ENCODE measurements around the gene GSTM2. TPM values are rescaled to one million over a fixed set of nuclear protein-coding genes. Genes with fewer than 3 reads are reported as not detected.

GSTM2 gene
- total RNA-seq, 1 experiment from 2014 or later = 5.9 TPM

GRCh38 chr1:109627692-109628399 lies 40.0 kb upstream of the GSTM2 start:
- Histone ChIP-seq H2AFZ (ENCODE audit: low read depth, low read length, poor library complexity, severe bottlenecking) (no peak overlapping the region), H3K4me1 (ENCODE audit: control insufficient read depth in 1 of 2, insufficient read depth in 2 of 2, low read length in 2 of 2) (peaks cover under 1 to 9% of the 10 kb centered on the region in 2 experiments; a peak in 2 of 4 replicates), H3K9ac (ENCODE audit: low read length) (no peak overlapping the region), H3K4me2 (ENCODE audit: low read length) (no peak overlapping the region), H3K79me2 (ENCODE audit: insufficient read depth, low read length) (peaks cover 20% of the 10 kb centered on the region), H3K9me2 (ENCODE audit: insufficient read depth) (no peaks in the 10 kb centered on the region), H3K36me3 (ENCODE audit: control insufficient read depth in 1 of 2, insufficient read depth in 2 of 2, low read length in 2 of 2) (peaks cover 6 to 20% of the 10 kb centered on the region in 2 experiments; a peak in 3 of 4 replicates), H3K9me3 (ENCODE audit: control insufficient read depth in 1 of 2, insufficient read depth in 1 of 2, low read depth in 1 of 2, low read length in 2 of 2) (no peaks in the 10 kb centered on the region), H3K27ac (ENCODE audit: low read depth, low read length) (no peak overlapping the region), H3K4me3 (replicated peaks in 1 of 2; ENCODE audit: low read depth in 1 of 2, low read length in 2 of 2) (no peak overlapping the region), H3K27me3 (ENCODE audit: insufficient read depth, low read length) (no peaks in the 10 kb centered on the region), H4K20me1 (ENCODE audit: insufficient read depth) (no peaks in the 10 kb centered on the region)
- ChIA-PET POLR2A (no interaction called here), RAD21 (ENCODE audit: low non-redundant PET in 1 of 2, low total read pairs in 2 of 2, uncharacterized antibody in 2 of 2, unreplicated experiment in 2 of 2) (no interaction called here), CTCF (interaction anchor here (1.3 to 1.8 kb wide), 2 partner anchors 9 to 12 kb away, joined by 3 to 5 read pairs; no protein-coding TSS in a partner anchor)
- intact Hi-C loops (cut with micrococcal nuclease) = no loop called here
- no peak for ATAC-seq
- no peak for TF ChIP-seq EZH2phosphoT487 (IDR thresholded peaks at IDR 0.05; ENCODE audit: borderline replicate concordance)
- no peak for TF ChIP-seq SIN3A (IDR thresholded peaks at IDR 0.05; ENCODE audit: low read depth)
- TF ChIP-seq, protein P1, sequence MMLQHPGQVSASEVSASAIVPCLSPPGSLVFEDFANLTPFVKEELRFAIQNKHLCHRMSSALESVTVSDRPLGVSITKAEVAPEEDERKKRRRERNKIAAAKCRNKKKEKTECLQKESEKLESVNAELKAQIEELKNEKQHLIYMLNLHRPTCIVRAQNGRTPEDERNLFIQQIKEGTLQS (IDR thresholded peaks at IDR 0.05) = no peak
- TF ChIP-seq ELF1 (IDR thresholded peaks at IDR 0.05; ENCODE audit: borderline replicate concordance, low read depth) = no peak
- TF ChIP-seq, protein P2, sequence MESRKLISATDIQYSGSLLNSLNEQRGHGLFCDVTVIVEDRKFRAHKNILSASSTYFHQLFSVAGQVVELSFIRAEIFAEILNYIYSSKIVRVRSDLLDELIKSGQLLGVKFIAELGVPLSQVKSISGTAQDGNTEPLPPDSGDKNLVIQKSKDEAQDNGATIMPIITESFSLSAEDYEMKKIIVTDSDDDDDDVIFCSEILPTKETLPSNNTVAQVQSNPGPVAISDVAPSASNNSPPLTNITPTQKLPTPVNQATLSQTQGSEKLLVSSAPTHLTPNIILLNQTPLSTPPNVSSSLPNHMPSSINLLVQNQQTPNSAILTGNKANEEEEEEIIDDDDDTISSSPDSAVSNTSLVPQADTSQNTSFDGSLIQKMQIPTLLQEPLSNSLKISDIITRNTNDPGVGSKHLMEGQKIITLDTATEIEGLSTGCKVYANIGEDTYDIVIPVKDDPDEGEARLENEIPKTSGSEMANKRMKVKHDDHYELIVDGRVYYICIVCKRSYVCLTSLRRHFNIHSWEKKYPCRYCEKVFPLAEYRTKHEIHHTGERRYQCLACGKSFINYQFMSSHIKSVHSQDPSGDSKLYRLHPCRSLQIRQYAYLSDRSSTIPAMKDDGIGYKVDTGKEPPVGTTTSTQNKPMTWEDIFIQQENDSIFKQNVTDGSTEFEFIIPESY (IDR thresholded peaks at IDR 0.05; ENCODE audit: extremely low read depth, insufficient replicate concordance, low read length) = no peak
- DNase-seq (ENCODE audit: low read depth, low spot score) = no peak
- BruUV-seq (replicated peaks) = no TSS peak
